Spleen (tissue), 7 donors: ENCODE results near the gene AKAP7.

Experiments
- CTCF ChIP-seq, 11 experiments: fragments of 200-600 bp in 7 of 11; fragments of 450-650 bp in 4 of 11; sonication (generic) in 4 of 11; IDR thresholded peaks in 8 of 11; conservative IDR thresholded peaks in 3 of 11; 1 replicate in 7 of 11; 2 replicates in 4 of 11; pipeline versions ENCODE4 v1.4.0 to v1.8.0; 2016 to 2021; ENCODE audit warnings: antibody characterized with exemption in 11 of 11, inconsistent platforms in 4 of 11, mild to moderate bottlenecking in 1 of 11
- POLR2A ChIP-seq, 3 donors: fragments of 450-650 bp; IDR thresholded peaks; one replicate each; pipeline ENCODE4 v1.5.1; 2017; ENCODE audit warnings: antibody characterized with exemption in 3 of 3, mild to moderate bottlenecking in 1 of 3
- donor health status: DM: no; HTN: no; CAD: no; lungs with moderate emphysema.
- donor health status: DM: no; HTN: no; CAD: no.
- donor health status: DM: no; HTN: no; CAD: no.

- TF ChIP-seq CTCF (IDR thresholded peaks at IDR 0.05 in 8 of 11, conservative IDR thresholded peaks at IDR 0.05 in 3 of 11), result no peak
- TF ChIP-seq POLR2A (IDR thresholded peaks at IDR 0.05), result no peak
Observed at GRCh38 chr6:131225959-131226358, 90.7 kb downstream of the AKAP7 start.
